WTC11 (cell line): ENCODE results near the gene CEP70. TPM values are rescaled to one million over a fixed set of nuclear protein-coding genes. Genes with fewer than 3 reads are reported as not detected.

ENCODE experiments used
- ATAC-seq: fragments of 200-7000 bp; cut with Tn5 transposase; 2 replicates; pipeline ENCODE4 v1.10.0; 2021; ENCODE audit warnings: mild to moderate bottlenecking, moderate library complexity
- CTCF ChIA-PET: fragments of 300-600 bp; sonication (Branson Sonifier 250); formaldehyde crosslinking; loops from one replicate; lab custom pipeline; 2021; ENCODE audit warnings: antibody characterized with exemption; lab: Charles Lee
- POLR2A ChIA-PET: fragments of 350-600 bp; sonication (Branson Sonifier 250); formaldehyde crosslinking; loops from one replicate; lab custom pipeline; 2021; ENCODE audit warnings: antibody characterized with exemption; lab: Charles Lee
- DNase-seq: peaks from one replicate; pipeline ENCODE4 v3.0.0; 2021; ENCODE audit warnings: low spot score
- H3K27ac Mint-ChIP-seq: 2 replicates; pipeline ENCODE4 v1.8.0; 2021; ENCODE audit warnings: mixed read lengths
- H3K27me3 Mint-ChIP-seq: 2 replicates; pipeline ENCODE4 v1.8.0; 2021; ENCODE audit warnings: low read depth, mild to moderate bottlenecking, moderate library complexity, mixed read lengths
- H3K36me3 Mint-ChIP-seq: 2 replicates; pipeline ENCODE4 v1.8.0; 2021; ENCODE audit warnings: mixed read lengths
- H3K4me1 Mint-ChIP-seq: 2 replicates; pipeline ENCODE4 v1.8.0; 2022; ENCODE audit warnings: mixed read lengths
- H3K4me3 Mint-ChIP-seq: 2 replicates; pipeline ENCODE4 v1.8.0; 2021; ENCODE audit warnings: mild to moderate bottlenecking, moderate library complexity, mixed read lengths
- H3K9me3 Mint-ChIP-seq: 2 replicates; pipeline ENCODE4 v1.8.0; 2021; ENCODE audit warnings: mixed read lengths
- ATF6 ChIP-seq: sonication (generic); formaldehyde crosslinking; IDR thresholded peaks from 2 replicates; pipeline ENCODE4 v1.8.1; 2023; ENCODE audit warnings: mild to moderate bottlenecking, missing genetic modification reagents
- CDX4 ChIP-seq: fragments of 250-450 bp; sonication (Bioruptor Pico); IDR thresholded peaks from 2 replicates; pipeline ENCODE4 v1.9.0; 2021; ENCODE audit warnings: moderate library complexity, mild to moderate bottlenecking, inconsistent platforms, borderline replicate concordance
- CTCF ChIP-seq: fragments of 200-600 bp; IDR thresholded peaks from 2 replicates; pipeline ENCODE4 v1.8.0; 2022; ENCODE audit warnings: antibody characterized with exemption
- E2F4 ChIP-seq: sonication (generic); formaldehyde crosslinking; IDR thresholded peaks from 2 replicates; pipeline ENCODE4 v1.8.1; 2022; ENCODE audit warnings: low read depth, mild to moderate bottlenecking, moderate library complexity, missing genetic modification reagents, borderline replicate concordance
- ESRRA ChIP-seq: sonication (generic); formaldehyde crosslinking; IDR thresholded peaks from 2 replicates; pipeline ENCODE4 v1.8.1; 2022; ENCODE audit warnings: mild to moderate bottlenecking, missing genetic modification reagents, borderline replicate concordance
- GABPB1 ChIP-seq: sonication (generic); formaldehyde crosslinking; IDR thresholded peaks from 2 replicates; pipeline ENCODE4 v1.8.1; 2023; ENCODE audit warnings: mild to moderate bottlenecking, missing genetic modification reagents
- GRHL2 ChIP-seq: fragments of 250-450 bp; sonication (Bioruptor Pico); IDR thresholded peaks from 2 replicates; pipeline ENCODE4 v1.8.0; 2022; ENCODE audit warnings: mild to moderate bottlenecking, moderate library complexity; ENCODE audit not compliant: insufficient replicate concordance, severe bottlenecking
- GTF2I ChIP-seq: fragments of 250-450 bp; sonication (Bioruptor Pico); conservative IDR thresholded peaks from 2 replicates; pipeline ENCODE4 v1.4.0; 2021; ENCODE audit warnings: mild to moderate bottlenecking
- HMGXB4 ChIP-seq: sonication (generic); formaldehyde crosslinking; IDR thresholded peaks from 2 replicates; pipeline ENCODE4 v1.8.1; 2023; ENCODE audit warnings: mild to moderate bottlenecking, moderate library complexity, missing genetic modification reagents
- JUN ChIP-seq: sonication (generic); formaldehyde crosslinking; IDR thresholded peaks from 2 replicates; pipeline ENCODE4 v1.8.0; 2023; ENCODE audit warnings: mild to moderate bottlenecking, missing genetic modification reagents
- MAX ChIP-seq: sonication (generic); formaldehyde crosslinking; IDR thresholded peaks from 2 replicates; pipeline ENCODE4 v1.8.0; 2022; ENCODE audit warnings: mild to moderate bottlenecking, missing genetic modification reagents
- MYBL2 ChIP-seq: sonication (generic); formaldehyde crosslinking; IDR thresholded peaks from 2 replicates; pipeline ENCODE4 v1.8.1; 2023; ENCODE audit warnings: mild to moderate bottlenecking, moderate library complexity, missing genetic modification reagents
- NFE2L1 ChIP-seq: sonication (generic); formaldehyde crosslinking; IDR thresholded peaks from 2 replicates; pipeline ENCODE4 v1.8.1; 2023; ENCODE audit warnings: missing genetic modification reagents
- NR1H2 ChIP-seq: sonication (generic); formaldehyde crosslinking; IDR thresholded peaks from 2 replicates; pipeline ENCODE4 v1.9.0; 2021; ENCODE audit warnings: mild to moderate bottlenecking, moderate library complexity, missing genetic modification reagents
- OVOL2 ChIP-seq: fragments of 250-450 bp; sonication (Bioruptor Pico); IDR thresholded peaks from 2 replicates; pipeline ENCODE4 v1.9.0; 2021; ENCODE audit warnings: mild to moderate bottlenecking, borderline replicate concordance
- PRDM15 ChIP-seq: sonication (generic); formaldehyde crosslinking; IDR thresholded peaks from 2 replicates; pipeline ENCODE4 v1.8.0; 2022; ENCODE audit warnings: missing genetic modification reagents
- RELA ChIP-seq: sonication (generic); formaldehyde crosslinking; IDR thresholded peaks from 2 replicates; pipeline ENCODE4 v1.8.1; 2022; ENCODE audit warnings: missing genetic modification reagents, mild to moderate bottlenecking, borderline replicate concordance
- ZNF671 ChIP-seq: fragments of 250-450 bp; sonication (Bioruptor Pico); IDR thresholded peaks from 2 replicates; pipeline ENCODE4 v1.8.0; 2021; ENCODE audit warnings: mild to moderate bottlenecking
- total RNA-seq: library from RNA; stranded (reverse); gene quantifications from 3 replicates; pipeline ENCODE4 v1.2.3, GENCODE V29; 2021
- TF ChIP-seq, protein P1 (sequence below): sonication (generic); formaldehyde crosslinking; IDR thresholded peaks from 2 replicates; pipeline ENCODE4 v1.8.1; 2022; ENCODE audit warnings: low read depth, missing genetic modification reagents, borderline replicate concordance

Gene CEP70
- total RNA-seq, 1 experiment from 2014 or later, result 27.2 TPM

DNA sequence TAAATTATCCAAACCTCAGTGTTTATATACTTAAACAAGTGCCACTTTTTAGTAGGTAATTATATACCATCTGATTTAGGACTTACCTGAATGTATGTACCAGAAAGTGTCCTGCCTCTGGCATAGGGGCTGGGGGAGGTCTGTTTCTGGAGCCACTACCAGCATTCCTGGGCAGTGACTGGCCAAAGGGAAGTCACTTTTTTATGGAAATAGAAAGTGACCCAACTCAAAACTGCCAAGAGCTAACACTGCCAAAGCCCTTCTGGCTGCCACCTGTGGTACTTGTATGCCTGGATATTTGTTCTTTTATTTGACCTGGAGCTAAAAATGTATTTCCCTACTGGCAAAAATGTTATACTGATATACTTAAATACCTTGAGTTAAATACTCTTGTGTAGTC lies 116.9 kb downstream of the CEP70 start (continued):
- TF ChIP-seq, protein P1, sequence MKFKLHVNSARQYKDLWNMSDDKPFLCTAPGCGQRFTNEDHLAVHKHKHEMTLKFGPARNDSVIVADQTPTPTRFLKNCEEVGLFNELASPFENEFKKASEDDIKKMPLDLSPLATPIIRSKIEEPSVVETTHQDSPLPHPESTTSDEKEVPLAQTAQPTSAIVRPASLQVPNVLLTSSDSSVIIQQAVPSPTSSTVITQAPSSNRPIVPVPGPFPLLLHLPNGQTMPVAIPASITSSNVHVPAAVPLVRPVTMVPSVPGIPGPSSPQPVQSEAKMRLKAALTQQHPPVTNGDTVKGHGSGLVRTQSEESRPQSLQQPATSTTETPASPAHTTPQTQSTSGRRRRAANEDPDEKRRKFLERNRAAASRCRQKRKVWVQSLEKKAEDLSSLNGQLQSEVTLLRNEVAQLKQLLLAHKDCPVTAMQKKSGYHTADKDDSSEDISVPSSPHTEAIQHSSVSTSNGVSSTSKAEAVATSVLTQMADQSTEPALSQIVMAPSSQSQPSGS (CRISPR knock-in tag), result no peak
- no peak for TF ChIP-seq NR1H2 (CRISPR knock-in tag)
- TF ChIP-seq ESRRA (CRISPR knock-in tag), result no peak
- TF ChIP-seq MAX, result no peak
- TF ChIP-seq E2F4, result no peak
- TF ChIP-seq PRDM15 (CRISPR knock-in tag), result no peak
- TF ChIP-seq GTF2I (CRISPR knock-in tag), result no peak
- no peak for TF ChIP-seq CTCF
- no peak for TF ChIP-seq GRHL2 (CRISPR knock-in tag)
- TF ChIP-seq OVOL2, result no peak
- TF ChIP-seq JUN, result no peak
- TF ChIP-seq GABPB1 (CRISPR knock-in tag), result no peak

GRCh38 chr3:138476526-138476925 lies 117.5 kb downstream of the CEP70 start:
- ChIA-PET POLR2A (interaction anchor here (0.6 kb wide), 1 partner anchor 338 kb away, joined by 3 read pairs; no protein-coding TSS in a partner anchor), CTCF (no interaction called here)
- ATAC-seq (no peak), DNase-seq (no peak)
- no peaks in the 10 kb centered on the region for H3K36me3 Mint-ChIP-seq
- H3K4me1 Mint-ChIP-seq, result peaks cover 4% of the 10 kb centered on the region
- no peak overlapping the region for H3K27ac Mint-ChIP-seq
- no peaks in the 10 kb centered on the region for H3K27me3 Mint-ChIP-seq
- H3K9me3 Mint-ChIP-seq, result no peaks in the 10 kb centered on the region
- no peak overlapping the region for H3K4me3 Mint-ChIP-seq
- TF ChIP-seq RELA (CRISPR knock-in tag) (no peak), NFE2L1 (CRISPR knock-in tag) (no peak), ZNF671 (no peak), HMGXB4 (CRISPR knock-in tag) (no peak), CDX4 (CRISPR knock-in tag) (no peak), ATF6 (CRISPR knock-in tag) (no peak), MYBL2 (CRISPR knock-in tag) (no peak), CTCF (no peak), GRHL2 (CRISPR knock-in tag) (no peak)
